Fibroblast of skin of scalp (primary cell): ENCODE measurements around the gene HERC3.

Experiments used
- DNase-seq: peaks from one replicate; pipeline ENCODE4 v3.0.0-alpha.2; 2013

Gene HERC3

DNA sequence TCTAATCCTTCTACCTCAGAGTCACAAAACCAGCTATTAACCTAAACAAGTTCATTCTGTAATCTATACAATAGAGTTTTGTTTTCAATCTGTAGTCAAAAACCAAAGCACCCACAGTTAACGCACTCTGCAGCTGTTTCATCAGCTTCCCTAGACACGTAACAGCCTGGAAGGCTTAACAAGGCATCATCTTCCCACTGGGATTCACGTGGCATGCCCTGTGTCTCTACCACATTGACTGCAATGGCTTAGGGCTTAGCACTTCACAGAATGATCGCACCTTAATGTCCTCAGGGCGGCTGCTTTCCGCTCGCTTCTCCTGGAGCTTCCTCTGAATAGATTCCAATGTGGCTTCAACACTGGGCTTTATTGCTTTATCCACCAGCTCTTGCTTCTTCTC is 155.1 kb downstream of the HERC3 start:
- no peak for DNase-seq

DNA sequence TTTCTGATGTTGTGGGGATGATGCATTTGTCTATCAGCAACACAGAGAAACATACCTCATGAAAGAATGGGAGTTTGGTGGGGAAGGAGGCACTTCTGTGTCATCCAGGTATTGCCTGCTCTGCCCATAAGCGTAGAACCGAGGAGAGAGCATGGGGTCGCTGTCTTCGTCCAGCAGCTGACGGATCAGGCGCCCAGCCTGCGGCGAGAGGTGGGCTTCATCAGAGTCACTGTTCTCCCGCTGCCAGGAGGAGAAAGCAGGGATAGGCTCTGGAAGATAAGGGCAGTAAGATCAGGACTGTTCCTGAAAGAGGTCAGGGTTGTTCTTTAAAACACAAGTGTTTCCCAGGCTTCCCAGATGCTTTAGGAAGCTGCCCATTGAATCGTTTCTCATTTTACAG is 158.1 kb downstream of the HERC3 start:
- DNase-seq, result no peak

DNA sequence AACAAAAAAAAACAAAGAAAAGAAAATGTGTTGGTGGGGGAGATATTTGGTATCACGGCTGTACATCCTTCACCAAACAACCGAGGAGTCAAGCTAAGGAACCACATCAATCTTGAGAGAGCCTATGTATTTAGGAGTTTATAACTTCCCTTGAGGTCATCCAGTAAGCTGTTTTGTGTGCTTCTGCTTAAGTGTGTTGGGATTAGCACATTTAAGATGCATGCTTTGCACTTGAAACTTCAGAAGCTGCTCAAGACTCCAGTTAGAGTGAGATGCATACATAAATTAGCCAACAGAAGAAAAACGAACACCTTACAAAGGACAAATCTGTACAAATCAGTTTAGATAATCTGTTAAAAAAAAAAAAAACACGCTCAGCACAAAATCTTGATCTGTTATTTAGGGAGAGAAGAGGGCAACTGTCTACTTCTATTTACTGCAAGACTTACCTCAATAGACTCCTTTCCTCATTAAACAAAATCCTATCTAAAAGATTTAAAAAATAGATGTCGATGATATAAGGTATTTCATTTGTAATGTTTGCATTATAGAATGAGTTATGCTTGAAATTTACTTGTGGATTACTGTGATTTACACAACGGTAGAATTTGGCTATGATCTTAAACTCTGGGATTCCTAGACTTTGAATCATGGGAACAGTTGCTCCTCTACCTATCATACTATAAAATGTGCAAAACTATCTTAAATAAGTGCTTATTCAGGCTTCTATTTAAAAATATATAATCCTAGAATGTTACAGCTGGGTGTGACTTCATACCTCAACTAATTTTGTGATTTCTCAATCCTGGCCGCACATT is 159.2 kb downstream of the HERC3 start:
- DNase-seq, result no peak

DNA sequence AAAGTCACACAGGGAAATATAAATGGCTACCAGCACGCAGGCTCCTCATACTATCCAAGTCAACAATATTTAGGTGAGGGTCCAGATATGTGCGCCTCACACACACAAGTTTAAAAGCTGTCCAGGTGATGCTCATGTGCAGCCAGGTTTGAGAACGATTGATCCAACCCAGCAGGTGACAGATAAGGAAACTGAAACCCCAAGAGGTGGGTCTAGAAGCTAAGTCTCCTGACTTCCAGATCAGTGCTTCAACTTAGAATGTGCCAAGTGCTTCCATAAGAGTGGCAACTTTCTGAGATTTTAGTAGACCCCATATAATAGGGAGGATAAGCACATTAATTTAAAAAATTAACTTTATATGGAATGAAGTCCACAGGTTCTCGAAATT is 159.8 kb downstream of the HERC3 start:
- DNase-seq, result no peak

DNA sequence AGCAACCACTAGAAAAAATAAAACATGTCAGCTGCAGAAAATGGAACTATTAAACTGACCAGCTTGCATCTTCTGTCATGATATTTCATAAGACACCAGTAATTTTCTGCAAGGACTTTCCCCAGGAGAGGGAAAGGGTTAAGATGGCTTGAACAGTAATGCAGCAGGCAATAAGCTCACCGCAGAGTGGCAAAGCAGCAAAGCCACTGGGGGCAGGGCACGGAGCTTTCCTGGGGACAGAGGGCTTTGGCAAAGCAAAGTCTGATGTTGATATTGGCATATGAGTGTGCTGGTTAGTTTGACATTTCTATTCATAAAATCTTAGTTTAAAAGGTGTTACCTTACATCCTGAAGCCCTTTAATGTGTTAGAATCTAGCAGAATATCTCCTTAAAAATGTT is 160.5 kb downstream of the HERC3 start:
- DNase-seq, result no peak

DNA sequence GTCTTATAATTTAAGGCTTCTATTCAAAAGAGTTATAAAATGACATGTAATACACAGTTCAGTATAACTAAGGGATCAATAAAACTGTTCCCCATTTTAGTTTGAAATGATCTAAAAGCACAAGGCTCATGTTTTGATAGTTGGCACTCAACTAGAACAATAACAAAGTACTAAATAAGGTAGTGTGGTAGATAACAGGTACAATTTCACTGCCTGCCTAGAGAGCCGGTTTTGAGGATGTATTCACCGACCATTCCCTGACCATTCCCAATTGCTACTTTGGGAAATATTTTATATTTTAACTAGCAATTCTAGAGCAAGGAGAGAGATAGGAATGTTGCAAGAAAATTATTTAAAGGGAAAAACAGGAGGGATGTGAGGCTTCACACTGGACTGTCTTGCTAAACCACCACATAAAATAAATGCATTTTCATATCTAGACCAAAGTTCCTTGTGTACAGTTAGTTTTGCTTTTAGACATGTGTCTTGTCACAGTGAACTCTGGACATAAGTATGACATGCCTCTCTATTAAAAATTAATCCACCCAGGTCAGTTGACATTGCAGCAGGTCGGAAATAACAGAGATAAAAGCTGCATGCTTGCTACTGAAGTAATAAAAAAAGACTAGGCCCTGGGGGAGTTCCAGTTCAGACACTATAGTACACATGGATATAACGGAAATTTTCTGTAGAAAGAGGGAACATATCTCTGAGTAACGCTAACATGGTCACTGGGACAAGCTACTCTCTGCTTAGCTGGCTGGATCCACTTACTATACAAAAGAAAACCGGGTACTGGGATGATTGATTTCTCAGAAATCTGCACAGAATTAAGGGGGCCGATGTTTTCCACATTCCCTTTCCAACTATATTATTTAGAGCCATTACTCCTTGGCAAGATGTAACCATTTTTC is 161.6 kb downstream of the HERC3 start:
- no peak for DNase-seq

DNA sequence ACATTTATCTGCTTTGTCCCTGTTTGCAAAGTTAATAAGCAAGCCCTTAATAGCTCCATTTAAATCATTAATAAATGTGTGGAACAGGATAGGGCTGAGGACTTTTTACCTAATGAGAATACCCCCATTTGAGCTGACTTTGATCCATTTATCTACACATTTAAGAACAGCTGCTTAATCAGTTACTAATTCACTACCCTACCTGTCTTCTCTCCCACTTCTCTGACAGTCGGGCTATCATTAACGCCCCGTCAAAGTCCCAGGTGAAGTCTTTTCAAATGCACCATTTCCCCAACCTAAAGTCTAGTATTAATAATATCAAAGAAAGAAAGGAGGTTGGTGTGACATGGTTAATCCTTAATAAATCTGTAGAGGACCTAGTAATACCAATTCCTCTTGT is 162.5 kb downstream of the HERC3 start:
- no peak for DNase-seq

DNA sequence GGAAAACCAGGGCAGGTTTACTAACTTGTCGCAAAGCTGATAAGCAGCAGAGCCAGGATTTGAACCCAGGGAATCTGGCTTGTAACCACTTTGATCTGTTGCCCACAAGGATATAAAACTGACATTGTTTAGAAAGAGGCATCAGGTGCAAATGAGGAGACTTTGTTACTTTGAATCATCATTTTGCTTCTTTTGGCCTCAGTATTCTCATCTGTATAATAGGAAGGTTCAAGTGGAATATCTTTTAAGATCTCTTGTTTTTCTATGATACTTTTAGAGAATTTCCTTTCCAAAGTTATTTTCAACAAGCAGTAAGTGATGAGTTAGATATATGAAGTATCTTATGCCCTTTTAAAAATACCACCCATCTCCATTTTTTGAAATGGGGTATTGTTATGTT is 163.2 kb downstream of the HERC3 start:
- DNase-seq, result no peak

DNA sequence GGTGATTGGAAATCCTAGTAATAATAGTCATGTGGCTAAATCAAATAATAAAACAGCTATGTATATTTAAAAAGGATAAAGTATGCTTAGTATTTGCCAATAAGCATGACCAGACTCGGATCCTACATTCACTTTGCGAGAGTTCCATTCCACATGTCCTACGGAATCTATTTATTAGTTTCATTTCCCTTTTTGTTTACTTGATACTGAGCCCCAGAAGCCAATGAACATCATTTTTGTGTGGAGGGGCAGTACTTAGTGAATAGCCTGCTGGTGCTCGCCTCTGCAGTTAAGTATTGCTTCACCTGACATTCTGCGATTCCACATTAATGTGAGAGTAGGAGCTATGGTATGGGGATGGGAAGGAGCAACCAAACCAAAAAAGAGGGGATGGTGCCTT is 163.9 kb downstream of the HERC3 start:
- DNase-seq, result no peak

DNA sequence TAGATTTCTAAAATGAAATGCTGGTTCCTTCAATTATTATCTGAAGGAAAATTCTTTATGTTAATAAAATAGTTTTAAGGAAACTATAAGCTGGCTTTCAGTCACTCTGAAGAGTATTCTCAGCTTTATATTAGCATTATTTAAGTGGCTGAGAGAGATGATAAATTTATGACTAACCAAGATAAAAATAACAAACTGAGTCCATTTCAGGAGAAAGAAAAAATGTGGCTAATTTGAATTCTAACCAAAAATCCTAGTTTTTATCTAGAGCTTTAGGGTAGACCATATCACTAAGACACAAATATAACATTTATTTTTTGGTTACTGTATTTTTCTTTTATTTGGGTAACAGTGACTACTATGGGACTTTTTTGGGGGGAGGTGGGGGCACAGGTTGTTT is 164.8 kb downstream of the HERC3 start:
- DNase-seq, result peak; percentile 29

DNA sequence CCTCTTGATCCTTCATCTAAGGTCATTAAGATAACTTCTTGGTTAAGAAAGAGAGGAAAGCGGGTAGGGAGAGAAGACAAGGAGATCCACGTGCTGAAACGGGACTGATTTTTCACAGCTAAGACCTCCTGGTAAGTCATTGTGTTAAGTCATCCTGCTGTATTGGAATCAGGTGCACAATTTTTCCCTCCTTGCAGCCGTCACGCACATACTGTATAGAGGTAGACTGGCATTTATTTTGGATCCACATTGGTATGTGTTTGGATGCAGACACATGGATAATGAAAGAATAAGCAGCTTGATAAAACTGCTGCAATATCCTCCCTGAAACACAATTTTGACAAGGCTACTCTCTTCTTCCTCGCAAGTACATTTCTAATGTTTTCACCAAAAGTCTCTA is 165.5 kb downstream of the HERC3 start:
- no peak for DNase-seq
